Hepatocyte (in vitro differentiated cells): ENCODE data around the gene MGMT. TPM values are rescaled to one million over a fixed set of nuclear protein-coding genes. Genes with fewer than 3 reads are reported as not detected.

Experiments used
- DNase-seq: peaks from one replicate; pipeline ENCODE4 v3.0.0-alpha.2; 2016; ENCODE audit warnings: low spot score
- H2AFZ ChIP-seq: fragments of 200-600 bp; sonication (generic); 2 replicates; pipeline ENCODE4 v1.6.0; 2016; ENCODE audit warnings: antibody characterized with exemption, mild to moderate bottlenecking
- H3K27ac ChIP-seq: fragments of 200-600 bp; sonication (generic); 2 replicates; pipeline ENCODE4 v1.5.1; 2016; ENCODE audit warnings: mild to moderate bottlenecking
- H3K27me3 ChIP-seq: fragments of 200-600 bp; sonication (generic); 2 replicates; pipeline ENCODE4 v1.6.1; 2016
- H3K36me3 ChIP-seq: fragments of 200-600 bp; sonication (generic); replicated peaks from 2 replicates; pipeline ENCODE4 v1.5.1; 2016; ENCODE audit warnings: low read depth; ENCODE audit not compliant: insufficient read depth
- H3K4me1 ChIP-seq: fragments of 200-600 bp; sonication (generic); 2 replicates; pipeline ENCODE4 v1.5.1; 2016; ENCODE audit warnings: mild to moderate bottlenecking, moderate library complexity; ENCODE audit not compliant: insufficient read depth
- H3K4me2 ChIP-seq: fragments of 200-600 bp; sonication (generic); 2 replicates; pipeline ENCODE4 v1.6.0; 2016
- H3K4me3 ChIP-seq: fragments of 200-600 bp; sonication (generic); 2 replicates; pipeline ENCODE4 v1.5.1; 2016; ENCODE audit warnings: mild to moderate bottlenecking
- H3K79me2 ChIP-seq: fragments of 200-600 bp; sonication (generic); 2 replicates; pipeline ENCODE4 v1.6.0; 2017; ENCODE audit warnings: mild to moderate bottlenecking
- H3K9me2 ChIP-seq: fragments of 200-600 bp; sonication (generic); replicated peaks from 2 replicates; pipeline ENCODE4 v1.6.0; 2017; ENCODE audit warnings: mild to moderate bottlenecking; ENCODE audit not compliant: insufficient read depth
- H3K9me3 ChIP-seq: fragments of 200-600 bp; sonication (generic); 2 replicates; pipeline ENCODE4 v1.5.1; 2016; ENCODE audit warnings: low read depth, mild to moderate bottlenecking
- H4K20me1 ChIP-seq: fragments of 200-600 bp; sonication (generic); 2 replicates; pipeline ENCODE4 v1.6.0; 2016; ENCODE audit warnings: mild to moderate bottlenecking; ENCODE audit not compliant: insufficient read depth, poor library complexity, severe bottlenecking
- EZH2 ChIP-seq: fragments of 200-600 bp; sonication (generic); IDR thresholded peaks from 2 replicates; pipeline ENCODE4 v1.6.1; 2016; ENCODE audit warnings: antibody characterized with exemption, mild to moderate bottlenecking, borderline replicate concordance
- EZH2phosphoT487 ChIP-seq: fragments of 200-600 bp; sonication (generic); IDR thresholded peaks from one replicate; pipeline ENCODE4 v1.6.1; 2018; ENCODE audit warnings: antibody characterized with exemption, mild to moderate bottlenecking, low read depth, moderate library complexity; ENCODE audit not compliant: unreplicated experiment, severe bottlenecking
- WGBS: methylation state at CpG from one replicate; pipeline ENCODE4 v1.1.6; 2016; ENCODE audit warnings: low lambda C conversion rate; ENCODE audit errors: missing lambda C conversion rate; 5-methylcytosine and 5-hydroxymethylcytosine counted together
- polyA plus RNA-seq: library from polyadenylated mRNA; unstranded; fragments of >200 nt; fragmentation: Nextera tagmentation; extraction: Ambion mirVana; gene quantifications from 2 replicates; pipeline ENCODE4 v1.2.1, GENCODE V29; 2016
- total RNA-seq: library from RNA; depleted of rRNA; stranded (reverse); fragments of >200 nt; gene quantifications from 2 replicates; pipeline ENCODE4 v1.2.3, GENCODE V29; 2014
- TF ChIP-seq, protein P1 (sequence below): fragments of 200-600 bp; sonication (generic); IDR thresholded peaks from 2 replicates; pipeline ENCODE4 v1.5.1; 2016; ENCODE audit warnings: antibody characterized with exemption, mild to moderate bottlenecking; ENCODE audit not compliant: poor library complexity

The MGMT gene
- total and polyA plus RNA-seq, 2 experiments from 2014 or later = 41.5 to 41.9 TPM

GRCh38 chr10:129542589-129542988 is 75.5 kb downstream of the MGMT start:
- H3K79me2 ChIP-seq = no peaks in the 10 kb centered on the region
- no peak for DNase-seq
- no peaks in the 10 kb centered on the region for H3K27me3 ChIP-seq
- TF ChIP-seq, protein P1, sequence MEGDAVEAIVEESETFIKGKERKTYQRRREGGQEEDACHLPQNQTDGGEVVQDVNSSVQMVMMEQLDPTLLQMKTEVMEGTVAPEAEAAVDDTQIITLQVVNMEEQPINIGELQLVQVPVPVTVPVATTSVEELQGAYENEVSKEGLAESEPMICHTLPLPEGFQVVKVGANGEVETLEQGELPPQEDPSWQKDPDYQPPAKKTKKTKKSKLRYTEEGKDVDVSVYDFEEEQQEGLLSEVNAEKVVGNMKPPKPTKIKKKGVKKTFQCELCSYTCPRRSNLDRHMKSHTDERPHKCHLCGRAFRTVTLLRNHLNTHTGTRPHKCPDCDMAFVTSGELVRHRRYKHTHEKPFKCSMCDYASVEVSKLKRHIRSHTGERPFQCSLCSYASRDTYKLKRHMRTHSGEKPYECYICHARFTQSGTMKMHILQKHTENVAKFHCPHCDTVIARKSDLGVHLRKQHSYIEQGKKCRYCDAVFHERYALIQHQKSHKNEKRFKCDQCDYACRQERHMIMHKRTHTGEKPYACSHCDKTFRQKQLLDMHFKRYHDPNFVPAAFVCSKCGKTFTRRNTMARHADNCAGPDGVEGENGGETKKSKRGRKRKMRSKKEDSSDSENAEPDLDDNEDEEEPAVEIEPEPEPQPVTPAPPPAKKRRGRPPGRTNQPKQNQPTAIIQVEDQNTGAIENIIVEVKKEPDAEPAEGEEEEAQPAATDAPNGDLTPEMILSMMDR = no peak
- no peak for TF ChIP-seq EZH2phosphoT487
- H3K4me2 ChIP-seq = no peak overlapping the region
- H4K20me1 ChIP-seq = no peaks in the 10 kb centered on the region
- no peak overlapping the region for H2AFZ ChIP-seq
- no peaks in the 10 kb centered on the region for H3K9me3 ChIP-seq
- H3K9me2 ChIP-seq = no peaks in the 10 kb centered on the region
- no peaks in the 10 kb centered on the region for H3K4me1 ChIP-seq
- no peaks in the 10 kb centered on the region for H3K36me3 ChIP-seq
- H3K4me3 ChIP-seq = no peak overlapping the region
- H3K27ac ChIP-seq = no peak overlapping the region
- 94% methylated on average over 10 of the region's 10 CpGs for WGBS

DNA sequence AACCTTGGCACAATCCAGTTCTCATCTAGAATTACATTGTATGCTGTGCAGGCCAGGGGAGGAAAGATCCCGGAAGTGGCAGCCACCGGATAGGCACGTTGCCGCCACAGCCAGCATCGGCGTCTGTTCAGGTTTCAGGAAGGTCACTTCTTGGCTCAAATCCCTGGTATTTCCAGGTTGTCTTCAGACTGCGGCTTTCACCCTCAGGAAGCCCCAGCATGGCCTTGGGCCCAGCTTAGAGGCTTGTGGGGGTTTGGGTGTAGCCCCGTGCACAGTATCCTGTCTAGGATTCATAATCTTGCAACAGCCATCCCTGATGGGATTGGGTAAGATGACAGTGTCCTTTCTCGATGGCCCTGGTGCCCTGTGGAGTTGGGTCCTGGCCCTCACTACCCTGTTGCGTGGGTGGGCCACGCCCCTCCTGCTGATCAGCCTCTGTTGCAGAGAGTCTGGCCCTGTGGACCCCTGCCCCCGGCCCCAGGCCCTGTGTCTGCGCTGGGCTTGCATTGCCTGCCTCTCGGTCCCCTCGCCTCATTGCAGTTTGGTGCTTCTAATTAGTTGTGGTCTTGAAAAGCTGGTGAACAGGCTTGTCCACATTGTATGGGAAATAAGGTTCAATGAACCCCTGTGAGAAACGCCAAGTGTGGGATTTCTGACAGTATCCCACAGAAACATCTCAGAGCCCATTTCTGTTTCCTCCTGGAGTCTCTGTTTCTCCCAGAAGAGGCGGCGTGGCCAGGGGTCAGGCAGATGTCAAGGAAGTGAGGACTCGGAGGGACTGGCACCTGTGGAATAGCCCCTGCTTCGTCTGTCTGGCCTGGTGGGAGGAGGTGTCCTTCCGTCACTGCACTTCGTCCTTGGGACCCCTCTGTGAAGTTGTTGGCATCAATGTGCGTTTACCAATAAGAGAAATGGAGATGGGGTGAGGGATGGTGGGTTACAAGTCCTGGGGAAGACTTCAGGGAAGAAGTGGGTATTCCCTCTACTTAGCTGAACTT is 77.5 kb downstream of the MGMT start:
- Histone ChIP-seq H3K36me3 (no peaks in the 10 kb centered on the region), H3K27ac (peak overlapping the region; percentile 26)
- WGBS = 95% methylated on average over 23 of the region's 23 CpGs

GRCh38 chr10:129545261-129545660 is 78.2 kb downstream of the MGMT start:
- no peak overlapping the region for H2AFZ ChIP-seq
- no peaks in the 10 kb centered on the region for H3K9me2 ChIP-seq
- TF ChIP-seq EZH2 (no peak), EZH2phosphoT487 (no peak)
- TF ChIP-seq, protein P1 = no peak
- 72% methylated on average over 8 of the region's 8 CpGs for WGBS
- H3K4me1 ChIP-seq = peaks cover 9% of the 10 kb centered on the region
- no peaks in the 10 kb centered on the region for H3K27me3 ChIP-seq
- no peaks in the 10 kb centered on the region for H3K36me3 ChIP-seq
- no peaks in the 10 kb centered on the region for H3K9me3 ChIP-seq
- H3K4me2 ChIP-seq = no peak overlapping the region
- peak; percentile 43 for DNase-seq
- H3K4me3 ChIP-seq = no peak overlapping the region
- no peaks in the 10 kb centered on the region for H3K79me2 ChIP-seq
- no peaks in the 10 kb centered on the region for H4K20me1 ChIP-seq
- peak overlapping the region; percentile 26 for H3K27ac ChIP-seq

More for the DNA sequence above, 77.5 kb downstream of the MGMT start:
- Histone ChIP-seq H3K9me2 (no peaks in the 10 kb centered on the region), H3K27me3 (no peaks in the 10 kb centered on the region), H3K4me3 (no peak overlapping the region), H3K4me1 (peaks cover 9% of the 10 kb centered on the region), H3K9me3 (no peaks in the 10 kb centered on the region), H3K4me2 (no peak overlapping the region), H2AFZ (no peak overlapping the region), H4K20me1 (no peaks in the 10 kb centered on the region), H3K79me2 (no peaks in the 10 kb centered on the region)
- TF ChIP-seq, protein P1 = no peak
- TF ChIP-seq EZH2 = no peak
- no peak for TF ChIP-seq EZH2phosphoT487
- no peak for DNase-seq
